Measurements from ENCODE around the gene RBP7. TPM values are rescaled to one million over a fixed set of nuclear protein-coding genes. Genes with fewer than 3 reads are reported as not detected.

Gene RBP7
- total RNA-seq, 1 experiment from 2014 or later, result 11.7 TPM

DNA sequence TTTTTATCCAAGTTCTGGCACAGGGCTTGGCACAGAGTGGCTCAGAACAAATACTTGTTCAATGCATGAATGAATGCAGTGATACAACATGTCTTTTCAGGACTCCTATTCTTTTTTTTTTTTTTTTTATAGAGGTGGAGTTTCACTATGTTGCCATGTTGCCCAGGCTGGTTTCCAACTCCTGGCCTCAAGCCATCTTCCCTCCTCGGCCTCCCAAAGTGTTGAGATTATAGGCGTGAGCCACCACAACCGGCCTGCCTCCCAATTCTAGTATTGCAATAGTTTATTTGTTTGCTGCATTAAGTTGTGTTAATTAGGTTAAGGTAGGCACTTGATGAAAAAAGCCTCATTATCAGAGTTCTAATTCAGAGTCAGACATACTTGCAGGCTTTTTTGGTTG is 53.6 kb downstream of the RBP7 start:
- Histone ChIP-seq H3K36me3 (ENCODE audit: control insufficient read depth, insufficient read depth, low read length) (no peaks in the 10 kb centered on the region), H3K4me3 (ENCODE audit: low read depth, low read length) (no peak overlapping the region), H3K4me1 (no peaks in the 10 kb centered on the region), H3K9me3 (no peaks in the 10 kb centered on the region), H3K27me3 (replicated peaks; ENCODE audit: control insufficient read depth, insufficient read depth, low read length) (no peaks in the 10 kb centered on the region)
- BruUV-seq (replicated peaks), result no TSS peak
- Mint-ChIP-seq H3K27me3 (ENCODE audit: insufficient read depth, unreplicated experiment) (no peaks in the 10 kb centered on the region), H3K36me3 (ENCODE audit: insufficient read depth, unreplicated experiment) (no peaks in the 10 kb centered on the region), H3K27ac (ENCODE audit: unreplicated experiment) (no peak overlapping the region), H3K9me3 (ENCODE audit: unreplicated experiment) (no peaks in the 10 kb centered on the region), H3K4me1 (ENCODE audit: low read depth, unreplicated experiment) (peaks cover 3% of the 10 kb centered on the region), H3K4me3 (ENCODE audit: unreplicated experiment) (no peak overlapping the region)
- TF ChIP-seq, protein P1, sequence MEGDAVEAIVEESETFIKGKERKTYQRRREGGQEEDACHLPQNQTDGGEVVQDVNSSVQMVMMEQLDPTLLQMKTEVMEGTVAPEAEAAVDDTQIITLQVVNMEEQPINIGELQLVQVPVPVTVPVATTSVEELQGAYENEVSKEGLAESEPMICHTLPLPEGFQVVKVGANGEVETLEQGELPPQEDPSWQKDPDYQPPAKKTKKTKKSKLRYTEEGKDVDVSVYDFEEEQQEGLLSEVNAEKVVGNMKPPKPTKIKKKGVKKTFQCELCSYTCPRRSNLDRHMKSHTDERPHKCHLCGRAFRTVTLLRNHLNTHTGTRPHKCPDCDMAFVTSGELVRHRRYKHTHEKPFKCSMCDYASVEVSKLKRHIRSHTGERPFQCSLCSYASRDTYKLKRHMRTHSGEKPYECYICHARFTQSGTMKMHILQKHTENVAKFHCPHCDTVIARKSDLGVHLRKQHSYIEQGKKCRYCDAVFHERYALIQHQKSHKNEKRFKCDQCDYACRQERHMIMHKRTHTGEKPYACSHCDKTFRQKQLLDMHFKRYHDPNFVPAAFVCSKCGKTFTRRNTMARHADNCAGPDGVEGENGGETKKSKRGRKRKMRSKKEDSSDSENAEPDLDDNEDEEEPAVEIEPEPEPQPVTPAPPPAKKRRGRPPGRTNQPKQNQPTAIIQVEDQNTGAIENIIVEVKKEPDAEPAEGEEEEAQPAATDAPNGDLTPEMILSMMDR (IDR thresholded peaks at IDR 0.05; ENCODE audit: insufficient read depth in 1 of 2, low read depth in 1 of 2, low read length in 1 of 2, severe bottlenecking in 1 of 2, unreplicated experiment in 1 of 2), result no peak
- DNase-seq, result no peak
- intact Hi-C loops (cut with micrococcal nuclease; ENCODE audit: unreplicated experiment), result no loop called here
- ChIA-PET CTCF (no interaction called here), POLR2A (no interaction called here)

DNA sequence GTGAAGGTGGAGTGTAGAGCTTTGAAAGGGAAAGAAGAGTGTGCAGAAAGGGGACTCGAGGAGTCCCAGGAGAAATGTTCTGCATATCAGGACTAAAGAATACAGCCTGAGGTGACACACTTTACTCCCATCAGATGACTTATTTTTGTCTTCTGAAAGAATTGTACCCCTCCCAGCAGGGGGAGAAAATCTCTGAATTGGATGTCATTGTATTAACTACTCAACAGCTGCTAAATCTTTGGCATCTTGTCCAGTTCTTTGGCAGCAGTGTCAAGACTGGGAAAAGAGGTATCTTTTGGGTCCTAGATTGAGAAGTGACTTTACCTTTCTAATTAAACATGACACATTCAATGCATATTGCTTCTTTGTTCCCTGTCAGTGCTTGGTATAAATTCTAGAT is 54.6 kb downstream of the RBP7 start:
- Mint-ChIP-seq H3K9me3 (ENCODE audit: unreplicated experiment) (no peaks in the 10 kb centered on the region), H3K36me3 (ENCODE audit: insufficient read depth, unreplicated experiment) (no peaks in the 10 kb centered on the region), H3K4me1 (ENCODE audit: low read depth, unreplicated experiment) (peaks cover 7% of the 10 kb centered on the region), H3K27ac (ENCODE audit: unreplicated experiment) (no peak overlapping the region), H3K27me3 (ENCODE audit: insufficient read depth, unreplicated experiment) (no peaks in the 10 kb centered on the region), H3K4me3 (ENCODE audit: unreplicated experiment) (no peak overlapping the region)
- TF ChIP-seq, protein P1 (IDR thresholded peaks at IDR 0.05; ENCODE audit: insufficient read depth in 1 of 2, low read depth in 1 of 2, low read length in 1 of 2, severe bottlenecking in 1 of 2, unreplicated experiment in 1 of 2), result no peak
- no peak overlapping the region for H3K4me3 ChIP-seq (ENCODE audit: low read depth, low read length)
- no peak for DNase-seq
- intact Hi-C loops (cut with micrococcal nuclease; ENCODE audit: unreplicated experiment), result no loop called here
- no peaks in the 10 kb centered on the region for H3K36me3 ChIP-seq (ENCODE audit: control insufficient read depth, insufficient read depth, low read length)
- CTCF ChIA-PET, result no interaction called here
- no TSS peak for BruUV-seq (replicated peaks)
- H3K9me3 ChIP-seq, result no peaks in the 10 kb centered on the region
- H3K4me1 ChIP-seq, result peaks cover 4% of the 10 kb centered on the region; the same call in 1 of the 2 replicates
- H3K27me3 ChIP-seq (replicated peaks; ENCODE audit: control insufficient read depth, insufficient read depth, low read length), result no peaks in the 10 kb centered on the region
- POLR2A ChIA-PET, result no interaction called here

GRCh38 chr1:10052347-10052746 is 55.3 kb downstream of the RBP7 start:
- no peaks in the 10 kb centered on the region for H3K36me3 ChIP-seq (ENCODE audit: control insufficient read depth, insufficient read depth, low read length)
- Mint-ChIP-seq H3K4me1 (ENCODE audit: low read depth, unreplicated experiment) (peaks cover 7% of the 10 kb centered on the region), H3K4me3 (ENCODE audit: unreplicated experiment) (no peak overlapping the region), H3K27me3 (ENCODE audit: insufficient read depth, unreplicated experiment) (no peaks in the 10 kb centered on the region), H3K27ac (ENCODE audit: unreplicated experiment) (no peak overlapping the region), H3K9me3 (ENCODE audit: unreplicated experiment) (no peaks in the 10 kb centered on the region), H3K36me3 (ENCODE audit: insufficient read depth, unreplicated experiment) (no peaks in the 10 kb centered on the region)
- H3K4me1 ChIP-seq, result peaks cover 4% of the 10 kb centered on the region; the same call in 1 of the 2 replicates
- POLR2A ChIA-PET, result no interaction called here
- intact Hi-C loops (cut with micrococcal nuclease; ENCODE audit: unreplicated experiment), result no loop called here
- no peak overlapping the region for H3K4me3 ChIP-seq (ENCODE audit: low read depth, low read length)
- no peak for DNase-seq
- no peaks in the 10 kb centered on the region for H3K27me3 ChIP-seq (replicated peaks; ENCODE audit: control insufficient read depth, insufficient read depth, low read length)
- no TSS peak for BruUV-seq (replicated peaks)
- no peaks in the 10 kb centered on the region for H3K9me3 ChIP-seq
- CTCF ChIA-PET, result no interaction called here
- TF ChIP-seq, protein P1 (IDR thresholded peaks at IDR 0.05; ENCODE audit: insufficient read depth in 1 of 2, low read depth in 1 of 2, low read length in 1 of 2, severe bottlenecking in 1 of 2, unreplicated experiment in 1 of 2), result no peak

Measured in Caco-2 (cell line).